Measurements from ENCODE around the gene SPRED1.

The SPRED1 gene

DNA sequence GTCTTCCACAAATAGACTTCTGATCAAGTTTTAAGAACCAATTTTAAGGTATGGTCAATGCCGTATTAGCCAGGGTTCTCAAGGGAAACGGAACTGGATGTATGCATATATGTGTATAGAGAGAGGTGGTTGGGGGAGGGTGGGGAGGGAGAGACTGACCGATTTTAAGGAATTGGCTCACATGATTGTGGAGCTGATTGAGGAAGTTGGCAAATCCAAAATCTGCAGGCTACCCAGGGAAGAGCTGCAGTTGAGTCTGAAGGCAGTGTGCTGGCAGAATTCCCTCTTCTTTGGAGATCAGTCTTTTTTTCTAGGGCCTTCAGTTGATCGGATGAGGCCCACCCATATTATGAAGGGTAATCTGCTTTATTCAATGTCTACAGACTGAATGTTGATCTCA lies 40.8 kb upstream of the SPRED1 start:
- H3K4me3 ChIP-seq (replicated peaks; ENCODE audit: insufficient read depth, low read length) = no peak overlapping the region
- DNase-seq (ENCODE audit: low read depth in 1 of 2, low spot score in 1 of 2) = no peak
- TF ChIP-seq SPI1 (IDR thresholded peaks at IDR 0.05; ENCODE audit: borderline replicate concordance, low read depth) (no peak), POLR2AphosphoS5 (IDR thresholded peaks at IDR 0.05; ENCODE audit: low read depth) (no peak), GABPA (IDR thresholded peaks at IDR 0.05; ENCODE audit: low read depth) (no peak)
- TF ChIP-seq, protein P1, sequence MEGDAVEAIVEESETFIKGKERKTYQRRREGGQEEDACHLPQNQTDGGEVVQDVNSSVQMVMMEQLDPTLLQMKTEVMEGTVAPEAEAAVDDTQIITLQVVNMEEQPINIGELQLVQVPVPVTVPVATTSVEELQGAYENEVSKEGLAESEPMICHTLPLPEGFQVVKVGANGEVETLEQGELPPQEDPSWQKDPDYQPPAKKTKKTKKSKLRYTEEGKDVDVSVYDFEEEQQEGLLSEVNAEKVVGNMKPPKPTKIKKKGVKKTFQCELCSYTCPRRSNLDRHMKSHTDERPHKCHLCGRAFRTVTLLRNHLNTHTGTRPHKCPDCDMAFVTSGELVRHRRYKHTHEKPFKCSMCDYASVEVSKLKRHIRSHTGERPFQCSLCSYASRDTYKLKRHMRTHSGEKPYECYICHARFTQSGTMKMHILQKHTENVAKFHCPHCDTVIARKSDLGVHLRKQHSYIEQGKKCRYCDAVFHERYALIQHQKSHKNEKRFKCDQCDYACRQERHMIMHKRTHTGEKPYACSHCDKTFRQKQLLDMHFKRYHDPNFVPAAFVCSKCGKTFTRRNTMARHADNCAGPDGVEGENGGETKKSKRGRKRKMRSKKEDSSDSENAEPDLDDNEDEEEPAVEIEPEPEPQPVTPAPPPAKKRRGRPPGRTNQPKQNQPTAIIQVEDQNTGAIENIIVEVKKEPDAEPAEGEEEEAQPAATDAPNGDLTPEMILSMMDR (IDR thresholded peaks at IDR 0.05; ENCODE audit: insufficient read depth, low read length) = no peak
- TF ChIP-seq, protein P2, sequence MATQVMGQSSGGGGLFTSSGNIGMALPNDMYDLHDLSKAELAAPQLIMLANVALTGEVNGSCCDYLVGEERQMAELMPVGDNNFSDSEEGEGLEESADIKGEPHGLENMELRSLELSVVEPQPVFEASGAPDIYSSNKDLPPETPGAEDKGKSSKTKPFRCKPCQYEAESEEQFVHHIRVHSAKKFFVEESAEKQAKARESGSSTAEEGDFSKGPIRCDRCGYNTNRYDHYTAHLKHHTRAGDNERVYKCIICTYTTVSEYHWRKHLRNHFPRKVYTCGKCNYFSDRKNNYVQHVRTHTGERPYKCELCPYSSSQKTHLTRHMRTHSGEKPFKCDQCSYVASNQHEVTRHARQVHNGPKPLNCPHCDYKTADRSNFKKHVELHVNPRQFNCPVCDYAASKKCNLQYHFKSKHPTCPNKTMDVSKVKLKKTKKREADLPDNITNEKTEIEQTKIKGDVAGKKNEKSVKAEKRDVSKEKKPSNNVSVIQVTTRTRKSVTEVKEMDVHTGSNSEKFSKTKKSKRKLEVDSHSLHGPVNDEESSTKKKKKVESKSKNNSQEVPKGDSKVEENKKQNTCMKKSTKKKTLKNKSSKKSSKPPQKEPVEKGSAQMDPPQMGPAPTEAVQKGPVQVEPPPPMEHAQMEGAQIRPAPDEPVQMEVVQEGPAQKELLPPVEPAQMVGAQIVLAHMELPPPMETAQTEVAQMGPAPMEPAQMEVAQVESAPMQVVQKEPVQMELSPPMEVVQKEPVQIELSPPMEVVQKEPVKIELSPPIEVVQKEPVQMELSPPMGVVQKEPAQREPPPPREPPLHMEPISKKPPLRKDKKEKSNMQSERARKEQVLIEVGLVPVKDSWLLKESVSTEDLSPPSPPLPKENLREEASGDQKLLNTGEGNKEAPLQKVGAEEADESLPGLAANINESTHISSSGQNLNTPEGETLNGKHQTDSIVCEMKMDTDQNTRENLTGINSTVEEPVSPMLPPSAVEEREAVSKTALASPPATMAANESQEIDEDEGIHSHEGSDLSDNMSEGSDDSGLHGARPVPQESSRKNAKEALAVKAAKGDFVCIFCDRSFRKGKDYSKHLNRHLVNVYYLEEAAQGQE (IDR thresholded peaks at IDR 0.05; ENCODE audit: insufficient replicate concordance, low read depth) = no peak
- H3K27me3 ChIP-seq (ENCODE audit: insufficient read depth, poor library complexity, severe bottlenecking) = no peaks in the 10 kb centered on the region
- no peak overlapping the region for H3K27ac ChIP-seq (replicated peaks)

DNA sequence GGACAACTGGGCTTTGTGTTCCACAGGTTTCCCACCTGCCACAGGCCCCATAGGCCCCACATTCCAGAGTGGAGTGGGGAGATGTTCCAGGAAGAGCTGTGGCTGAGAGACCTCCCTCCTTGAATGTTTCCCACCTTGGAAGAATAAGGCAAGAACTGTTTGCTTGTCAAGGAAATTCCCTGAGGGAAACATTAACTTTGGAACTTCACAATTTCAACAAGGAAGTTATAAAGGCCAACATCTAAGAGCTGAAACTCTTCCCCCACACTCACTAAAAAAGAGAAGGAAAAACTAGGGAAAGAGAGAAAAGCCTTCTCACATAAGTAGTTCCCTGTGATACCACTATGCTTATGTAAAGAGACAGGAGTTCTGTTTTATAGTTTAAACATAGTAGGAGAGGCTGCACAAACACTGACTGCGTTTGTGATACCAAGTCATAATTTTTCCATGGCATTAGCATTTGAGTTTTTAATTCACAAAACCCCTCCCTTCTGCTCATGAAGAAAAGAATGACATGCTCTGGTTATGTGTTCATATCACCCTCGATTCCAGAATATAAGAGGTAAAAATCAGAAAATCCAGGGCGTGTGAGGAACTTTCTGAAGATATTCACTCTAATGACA lies 39.8 kb upstream of the SPRED1 start:
- Histone ChIP-seq H3K4me3 (replicated peaks; ENCODE audit: insufficient read depth, low read length) (no peak overlapping the region), H3K27me3 (ENCODE audit: insufficient read depth, poor library complexity, severe bottlenecking) (no peaks in the 10 kb centered on the region), H3K27ac (replicated peaks) (no peak overlapping the region)
- DNase-seq (ENCODE audit: low read depth in 1 of 2, low spot score in 1 of 2) = no peak
- TF ChIP-seq GABPA (IDR thresholded peaks at IDR 0.05; ENCODE audit: low read depth) (no peak), POLR2AphosphoS5 (IDR thresholded peaks at IDR 0.05; ENCODE audit: low read depth) (no peak), SPI1 (IDR thresholded peaks at IDR 0.05; ENCODE audit: borderline replicate concordance, low read depth) (no peak)
- TF ChIP-seq, protein P1 (IDR thresholded peaks at IDR 0.05; ENCODE audit: insufficient read depth, low read length) = no peak
- TF ChIP-seq, protein P2 (IDR thresholded peaks at IDR 0.05; ENCODE audit: insufficient replicate concordance, low read depth) = no peak

DNA sequence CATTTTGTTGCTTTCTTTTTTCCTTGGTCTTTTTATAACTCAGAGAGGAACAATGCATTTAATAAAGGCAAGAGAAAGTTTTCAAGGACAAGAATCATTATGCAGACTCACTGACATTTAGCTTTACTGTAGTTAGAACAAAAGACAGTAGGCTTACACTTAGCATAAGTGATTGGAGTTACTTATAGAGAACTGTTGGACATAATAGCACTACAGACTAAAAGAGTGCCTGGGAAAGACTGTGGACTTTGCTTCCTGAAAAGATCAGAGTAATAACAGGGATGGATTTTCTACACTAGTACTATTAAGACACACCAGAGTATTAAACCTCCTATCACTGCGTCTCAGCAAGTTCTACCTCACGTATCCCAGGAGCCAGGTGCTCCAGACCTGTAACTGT lies 39.3 kb upstream of the SPRED1 start:
- no peak for TF ChIP-seq GABPA (IDR thresholded peaks at IDR 0.05; ENCODE audit: low read depth)
- no peak for TF ChIP-seq POLR2AphosphoS5 (IDR thresholded peaks at IDR 0.05; ENCODE audit: low read depth)
- no peak for TF ChIP-seq SPI1 (IDR thresholded peaks at IDR 0.05; ENCODE audit: borderline replicate concordance, low read depth)
- TF ChIP-seq, protein P2 (IDR thresholded peaks at IDR 0.05; ENCODE audit: insufficient replicate concordance, low read depth) = no peak
- TF ChIP-seq, protein P1 (IDR thresholded peaks at IDR 0.05; ENCODE audit: insufficient read depth, low read length) = no peak

More for the DNA sequence above, 39.3 kb upstream of the SPRED1 start:
- no peak for DNase-seq (ENCODE audit: low read depth in 1 of 2, low spot score in 1 of 2)
- no peak overlapping the region for H3K27ac ChIP-seq (replicated peaks)
- no peaks in the 10 kb centered on the region for H3K27me3 ChIP-seq (ENCODE audit: insufficient read depth, poor library complexity, severe bottlenecking)
- no peak overlapping the region for H3K4me3 ChIP-seq (replicated peaks; ENCODE audit: insufficient read depth, low read length)

Data from HL-60 (cell line).